ENCODE measurements around the gene IFI27L2.

DNA sequence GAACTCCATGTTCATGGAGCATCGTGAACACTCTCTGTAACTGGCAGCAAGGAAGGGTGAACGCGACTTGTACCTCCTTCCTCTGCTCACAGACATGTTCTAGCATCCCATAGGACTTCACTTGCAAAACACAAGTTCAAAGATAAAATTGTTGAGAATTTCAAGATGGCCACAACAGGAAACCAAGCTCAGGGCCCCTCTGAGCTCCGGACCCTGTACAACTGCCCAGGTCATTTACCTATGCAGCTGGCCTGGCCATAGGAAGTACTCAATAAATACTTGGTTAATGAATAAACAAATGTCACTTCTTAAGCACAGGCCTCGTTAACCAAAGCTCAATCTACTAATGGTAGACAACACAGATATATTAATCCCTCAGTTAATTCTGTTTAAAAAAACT is 33.1 kb upstream of the IFI27L2 start:
- TF ChIP-seq, protein P1, sequence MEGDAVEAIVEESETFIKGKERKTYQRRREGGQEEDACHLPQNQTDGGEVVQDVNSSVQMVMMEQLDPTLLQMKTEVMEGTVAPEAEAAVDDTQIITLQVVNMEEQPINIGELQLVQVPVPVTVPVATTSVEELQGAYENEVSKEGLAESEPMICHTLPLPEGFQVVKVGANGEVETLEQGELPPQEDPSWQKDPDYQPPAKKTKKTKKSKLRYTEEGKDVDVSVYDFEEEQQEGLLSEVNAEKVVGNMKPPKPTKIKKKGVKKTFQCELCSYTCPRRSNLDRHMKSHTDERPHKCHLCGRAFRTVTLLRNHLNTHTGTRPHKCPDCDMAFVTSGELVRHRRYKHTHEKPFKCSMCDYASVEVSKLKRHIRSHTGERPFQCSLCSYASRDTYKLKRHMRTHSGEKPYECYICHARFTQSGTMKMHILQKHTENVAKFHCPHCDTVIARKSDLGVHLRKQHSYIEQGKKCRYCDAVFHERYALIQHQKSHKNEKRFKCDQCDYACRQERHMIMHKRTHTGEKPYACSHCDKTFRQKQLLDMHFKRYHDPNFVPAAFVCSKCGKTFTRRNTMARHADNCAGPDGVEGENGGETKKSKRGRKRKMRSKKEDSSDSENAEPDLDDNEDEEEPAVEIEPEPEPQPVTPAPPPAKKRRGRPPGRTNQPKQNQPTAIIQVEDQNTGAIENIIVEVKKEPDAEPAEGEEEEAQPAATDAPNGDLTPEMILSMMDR (IDR thresholded peaks at IDR 0.05; ENCODE audit: control extremely low read depth in 1 of 3, insufficient read depth in 1 of 3, low read depth in 1 of 3, low read length in 3 of 3) = no peak
- TF ChIP-seq EZH2 (IDR thresholded peaks at IDR 0.05; ENCODE audit: low read depth, low read length, severe bottlenecking) (no peak), BRCA1 (IDR thresholded peaks at IDR 0.05; ENCODE audit: low read depth, low read length) (no peak), CEBPB (IDR thresholded peaks at IDR 0.05; ENCODE audit: low read depth, low read length) (no peak), RFX5 (IDR thresholded peaks at IDR 0.05; ENCODE audit: borderline replicate concordance, low read depth, low read length) (no peak), POLR2AphosphoS5 (IDR thresholded peaks at IDR 0.05; ENCODE audit: low read depth, low read length) (no peak), TAF1 (IDR thresholded peaks at IDR 0.05; ENCODE audit: low read depth, low read length) (no peak), SIN3A (conservative IDR thresholded peaks at IDR 0.05 in 1 of 2, IDR thresholded peaks at IDR 0.05 in 1 of 2; ENCODE audit: low read depth in 1 of 2, low read length in 2 of 2) (no peak), EP300 (IDR thresholded peaks at IDR 0.05; ENCODE audit: borderline replicate concordance in 1 of 2, low read depth in 2 of 2, low read length in 2 of 2) (no peak)
- TF ChIP-seq, protein P2, sequence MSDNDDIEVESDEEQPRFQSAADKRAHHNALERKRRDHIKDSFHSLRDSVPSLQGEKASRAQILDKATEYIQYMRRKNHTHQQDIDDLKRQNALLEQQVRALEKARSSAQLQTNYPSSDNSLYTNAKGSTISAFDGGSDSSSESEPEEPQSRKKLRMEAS (IDR thresholded peaks at IDR 0.05) = no peak
- TF ChIP-seq, protein P3, sequence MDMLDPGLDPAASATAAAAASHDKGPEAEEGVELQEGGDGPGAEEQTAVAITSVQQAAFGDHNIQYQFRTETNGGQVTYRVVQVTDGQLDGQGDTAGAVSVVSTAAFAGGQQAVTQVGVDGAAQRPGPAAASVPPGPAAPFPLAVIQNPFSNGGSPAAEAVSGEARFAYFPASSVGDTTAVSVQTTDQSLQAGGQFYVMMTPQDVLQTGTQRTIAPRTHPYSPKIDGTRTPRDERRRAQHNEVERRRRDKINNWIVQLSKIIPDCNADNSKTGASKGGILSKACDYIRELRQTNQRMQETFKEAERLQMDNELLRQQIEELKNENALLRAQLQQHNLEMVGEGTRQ (IDR thresholded peaks at IDR 0.05; ENCODE audit: low read length) = no peak
